HCT116 (cell line): ENCODE results near the gene GTF3C1. TPM values are rescaled to one million over a fixed set of nuclear protein-coding genes. Genes with fewer than 3 reads are reported as not detected.

ENCODE experiments used
- ATAC-seq: fragments of 200-7000 bp; cut with Tn5 transposase; 2 replicates; pipeline ENCODE4 v1.9.1; 2020; ENCODE audit warnings: mild to moderate bottlenecking, moderate library complexity
- BruUV-seq: library from RNA; stranded (reverse); fragments of 400-500 nt; replicated peaks from 2 replicates; lab custom pipeline; 2021; lab: Mats Ljungman, UMichigan
- CTCF ChIA-PET: fragments of 300-600 bp; sonication (Branson Sonifier 250); formaldehyde crosslinking; loops from one replicate; lab custom pipeline; 2021; ENCODE audit warnings: antibody characterized with exemption; lab: Charles Lee
- POLR2A ChIA-PET: fragments of 300-600, 350-600 bp; sonication (Branson Sonifier 250); formaldehyde crosslinking; loops from one replicate; lab custom pipeline; 2021; ENCODE audit warnings: antibody characterized with exemption; lab: Charles Lee
- RAD21 ChIA-PET, 2 experiments: fragments of 300-600 bp; sonication (Branson Sonifier 250); formaldehyde crosslinking; loops; one replicate each; lab custom pipeline; 2023; ENCODE audit warnings: low total read pairs in 2 of 2; ENCODE audit not compliant: uncharacterized antibody in 2 of 2, unreplicated experiment in 2 of 2, low non-redundant PET in 1 of 2; lab: Charles Lee
- DNase-seq: peaks from one replicate; pipeline ENCODE4 v3.0.0-alpha.2; 2010; ENCODE audit warnings: low read depth, low spot score
- H2AFZ ChIP-seq: fragments of 200-600 bp; shearing (Covaris generic), sonication (generic); 2 replicates; pipeline ENCODE4 v1.6.1; 2017; ENCODE audit warnings: low read depth, mixed run types, mixed read lengths, antibody characterized with exemption, low read length; ENCODE audit not compliant: poor library complexity, severe bottlenecking
- H3K27ac ChIP-seq: 2 replicates; pipeline ENCODE4 v1.5.1; 2012; ENCODE audit warnings: low read depth, low read length
- H3K27me3 ChIP-seq: fragments of 200-600 bp; sonication (generic); 2 replicates; pipeline ENCODE4 v1.6.1; 2016; ENCODE audit warnings: mixed run types, low read length, mixed read lengths; ENCODE audit not compliant: insufficient read depth
- H3K36me3 ChIP-seq, 2 experiments: fragments of 200-500 bp in 1 of 2; fragments of 200-600 bp in 1 of 2; sonication (Bioruptor generic) in 1 of 2; sonication (generic) in 1 of 2; 2 replicates each; pipeline versions ENCODE4 v1.5.1 to v1.6.1; 2014 to 2016; ENCODE audit warnings: low read length in 2 of 2, inconsistent platforms in 1 of 2, mixed read lengths in 1 of 2, mixed run types in 1 of 2; ENCODE audit not compliant: insufficient read depth in 2 of 2, control insufficient read depth in 1 of 2
- H3K4me1 ChIP-seq, 2 experiments: fragments of 200-600 bp in 1 of 2; sonication (generic) in 1 of 2; 2 replicates each; pipeline versions ENCODE4 v1.5.1 to v1.6.1; 2012 to 2017; ENCODE audit warnings: low read length in 2 of 2, inconsistent platforms in 1 of 2, mild to moderate bottlenecking in 1 of 2, mixed read lengths in 1 of 2, mixed run types in 1 of 2, moderate library complexity in 1 of 2; ENCODE audit not compliant: insufficient read depth in 2 of 2, control insufficient read depth in 1 of 2
- H3K4me2 ChIP-seq: fragments of 200-600 bp; sonication (generic); 2 replicates; pipeline ENCODE4 v1.6.1; 2017; ENCODE audit warnings: mixed run types, low read length, mixed read lengths
- H3K4me3 ChIP-seq, 2 experiments: fragments of 200-600 bp in 1 of 2; sonication (generic) in 1 of 2; replicated peaks in 1 of 2; 2 replicates each; pipeline ENCODE4 v1.5.1; 2011 to 2016; ENCODE audit warnings: low read length in 2 of 2, control low read depth in 1 of 2, low read depth in 1 of 2, mild to moderate bottlenecking in 1 of 2, mixed read lengths in 1 of 2, mixed run types in 1 of 2
- H3K79me2 ChIP-seq: fragments of 200-600 bp; sonication (generic); 2 replicates; pipeline ENCODE4 v1.6.1; 2017; ENCODE audit warnings: mild to moderate bottlenecking, mixed run types, low read length, moderate library complexity, mixed read lengths; ENCODE audit not compliant: insufficient read depth
- H3K9ac ChIP-seq: fragments of 200-600 bp; sonication (generic); 2 replicates; pipeline ENCODE4 v1.6.1; 2016; ENCODE audit warnings: low read length, mixed read lengths
- H3K9me2 ChIP-seq: fragments of 200-600 bp; sonication (generic), shearing (Covaris generic); 2 replicates; pipeline ENCODE4 v1.6.1; 2017; ENCODE audit warnings: mixed run types, mild to moderate bottlenecking, moderate library complexity; ENCODE audit not compliant: insufficient read depth
- H3K9me3 ChIP-seq, 2 experiments: fragments of 200-500 bp in 1 of 2; fragments of 200-600 bp in 1 of 2; sonication (Bioruptor generic) in 1 of 2; sonication (generic) in 1 of 2; 2 replicates each; pipeline ENCODE4 v1.6.1; 2014 to 2017; ENCODE audit warnings: low read length in 2 of 2, mixed read lengths in 2 of 2, inconsistent platforms in 1 of 2, low read depth in 1 of 2, mild to moderate bottlenecking in 1 of 2, mixed run types in 1 of 2, moderate library complexity in 1 of 2; ENCODE audit not compliant: control insufficient read depth in 1 of 2, insufficient read depth in 1 of 2
- H4K20me1 ChIP-seq: fragments of 200-600 bp; sonication (generic), shearing (Covaris generic); 2 replicates; pipeline ENCODE4 v1.6.1; 2017; ENCODE audit warnings: mixed run types, mild to moderate bottlenecking, moderate library complexity; ENCODE audit not compliant: insufficient read depth
- RAD21 ChIP-seq: IDR thresholded peaks from 2 replicates; pipeline ENCODE4 v1.6.1; 2012; ENCODE audit warnings: low read depth, mild to moderate bottlenecking
- SRF ChIP-seq: IDR thresholded peaks from 2 replicates; pipeline ENCODE4 v1.6.1; 2012; ENCODE audit warnings: low read depth
- YY1 ChIP-seq: IDR thresholded peaks from 2 replicates; pipeline ENCODE4 v1.6.1; 2011; ENCODE audit warnings: low read length, low read depth, moderate library complexity, mild to moderate bottlenecking; ENCODE audit not compliant: insufficient replicate concordance; ENCODE audit errors: extremely low read depth
- intact Hi-C: fragments of 100-400 bp; cut with micrococcal nuclease; formaldehyde crosslinking; loops from 2 replicates; pipeline ENCODE4 v1.10.0; 2022
- total RNA-seq: library from RNA; stranded (reverse); gene quantifications from one replicate; pipeline ENCODE4 v1.2.1, GENCODE V29; 2021; ENCODE audit not compliant: unreplicated experiment
- TF ChIP-seq, protein P1 (sequence below): IDR thresholded peaks from 2 replicates; pipeline ENCODE4 v1.6.1; 2012
- TF ChIP-seq, protein P2 (sequence below): IDR thresholded peaks from 2 replicates; pipeline ENCODE4 v1.6.1; 2011; ENCODE audit warnings: mild to moderate bottlenecking, low read length, moderate library complexity; ENCODE audit not compliant: insufficient replicate concordance; ENCODE audit errors: extremely low read depth

Gene GTF3C1
- total RNA-seq, 1 experiment from 2014 or later: 97.5 TPM

DNA sequence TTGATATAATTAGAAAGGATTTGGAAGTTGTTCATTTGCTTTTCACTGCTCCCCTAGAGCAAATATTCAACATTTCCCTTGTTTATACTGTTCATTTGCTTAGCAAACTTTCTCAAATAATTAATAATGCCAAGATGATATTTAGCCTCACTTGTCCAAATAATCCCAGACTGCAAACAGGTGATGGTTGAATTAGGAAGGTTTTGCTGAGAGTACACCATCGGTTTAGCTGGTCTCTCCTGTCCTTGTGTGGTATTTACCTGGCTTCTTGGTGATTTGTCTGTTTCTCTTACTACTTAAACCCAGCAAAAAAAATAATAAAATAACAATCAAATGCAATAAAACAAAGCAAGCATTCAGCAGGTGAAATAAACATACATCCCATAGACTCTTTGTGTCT, 6.8 kb upstream of the GTF3C1 start:
- H4K20me1 ChIP-seq: no peaks in the 10 kb centered on the region
- BruUV-seq: no TSS peak
- no peaks in the 10 kb centered on the region for H3K36me3 ChIP-seq
- H3K27ac ChIP-seq: no peak overlapping the region
- no peak overlapping the region for H2AFZ ChIP-seq
- no peak for TF ChIP-seq YY1
- no peak for TF ChIP-seq SRF
- no peak for TF ChIP-seq RAD21
- CTCF ChIA-PET: no interaction called here
- no peak for ATAC-seq
- peaks cover 18% of the 10 kb centered on the region for H3K79me2 ChIP-seq
- DNase-seq: no peak
- POLR2A ChIA-PET: no interaction called here
- no peaks in the 10 kb centered on the region for H3K9me2 ChIP-seq
- RAD21 ChIA-PET: no interaction called here
- no peaks in the 10 kb centered on the region for H3K9me3 ChIP-seq
- H3K4me1 ChIP-seq: no peaks in the 10 kb centered on the region
- intact Hi-C loops: no loop called here
- no peak overlapping the region for H3K4me2 ChIP-seq
- H3K27me3 ChIP-seq: no peaks in the 10 kb centered on the region
- no peak overlapping the region for H3K9ac ChIP-seq
- no peak overlapping the region for H3K4me3 ChIP-seq

DNA sequence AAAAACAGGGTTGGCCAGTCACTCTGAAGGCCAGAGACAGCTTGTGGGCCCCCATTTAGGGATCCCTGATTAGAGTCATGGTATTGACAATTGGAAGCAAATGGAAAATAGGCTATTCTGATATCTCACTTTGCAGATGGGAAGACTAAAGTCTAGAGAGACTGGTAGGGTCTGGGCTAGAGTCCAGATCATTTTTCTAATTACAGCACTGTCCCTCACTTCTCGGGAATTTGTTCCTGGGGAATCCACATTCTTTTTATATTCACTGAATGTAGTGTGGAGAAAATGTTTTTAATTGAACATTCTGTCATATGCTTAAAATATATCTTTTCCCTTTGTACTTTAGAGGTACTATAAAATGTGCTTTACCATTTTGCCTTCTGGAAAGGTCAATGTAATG, 1.3 kb upstream of the GTF3C1 start:
- H3K9me2 ChIP-seq: no peaks in the 10 kb centered on the region
- POLR2A ChIA-PET: interaction anchor here (1.3 to 1.6 kb wide), 2 partner anchors 16 to 18 kb away, joined by 3 to 6 read pairs; no protein-coding TSS in a partner anchor
- peaks cover 11 to 30% of the 10 kb centered on the region in 2 experiments; a peak in 3 of 4 replicates for H3K4me1 ChIP-seq
- no peak overlapping the region for H3K27ac ChIP-seq
- peaks cover 56% of the 10 kb centered on the region for H3K79me2 ChIP-seq
- H3K27me3 ChIP-seq: no peaks in the 10 kb centered on the region
- DNase-seq (no peak), ATAC-seq (no peak)
- H3K4me3 ChIP-seq: peak overlapping the region; percentile 91 to 100
- BruUV-seq: no TSS peak
- intact Hi-C loops: no loop called here
- no peaks in the 10 kb centered on the region for H4K20me1 ChIP-seq
- CTCF ChIA-PET: no interaction called here
- RAD21 ChIA-PET: no interaction called here
- peak overlapping the region; percentile 76 for H3K4me2 ChIP-seq
- H3K9me3 ChIP-seq: no peaks in the 10 kb centered on the region
- H3K9ac ChIP-seq: peak overlapping the region; percentile 85
- H3K36me3 ChIP-seq: 0 out of 4 replicates have a peak, but pooled peaks cover 0 to 2% of the 10 kb centered on the region in 2 experiments
- TF ChIP-seq, protein P1, sequence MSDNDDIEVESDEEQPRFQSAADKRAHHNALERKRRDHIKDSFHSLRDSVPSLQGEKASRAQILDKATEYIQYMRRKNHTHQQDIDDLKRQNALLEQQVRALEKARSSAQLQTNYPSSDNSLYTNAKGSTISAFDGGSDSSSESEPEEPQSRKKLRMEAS: no peak
- TF ChIP-seq, protein P2, sequence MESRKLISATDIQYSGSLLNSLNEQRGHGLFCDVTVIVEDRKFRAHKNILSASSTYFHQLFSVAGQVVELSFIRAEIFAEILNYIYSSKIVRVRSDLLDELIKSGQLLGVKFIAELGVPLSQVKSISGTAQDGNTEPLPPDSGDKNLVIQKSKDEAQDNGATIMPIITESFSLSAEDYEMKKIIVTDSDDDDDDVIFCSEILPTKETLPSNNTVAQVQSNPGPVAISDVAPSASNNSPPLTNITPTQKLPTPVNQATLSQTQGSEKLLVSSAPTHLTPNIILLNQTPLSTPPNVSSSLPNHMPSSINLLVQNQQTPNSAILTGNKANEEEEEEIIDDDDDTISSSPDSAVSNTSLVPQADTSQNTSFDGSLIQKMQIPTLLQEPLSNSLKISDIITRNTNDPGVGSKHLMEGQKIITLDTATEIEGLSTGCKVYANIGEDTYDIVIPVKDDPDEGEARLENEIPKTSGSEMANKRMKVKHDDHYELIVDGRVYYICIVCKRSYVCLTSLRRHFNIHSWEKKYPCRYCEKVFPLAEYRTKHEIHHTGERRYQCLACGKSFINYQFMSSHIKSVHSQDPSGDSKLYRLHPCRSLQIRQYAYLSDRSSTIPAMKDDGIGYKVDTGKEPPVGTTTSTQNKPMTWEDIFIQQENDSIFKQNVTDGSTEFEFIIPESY: no peak
- H2AFZ ChIP-seq: no peak overlapping the region
